ENCODE measurements around the gene PLXDC2. TPM values are rescaled to one million over a fixed set of nuclear protein-coding genes. Genes with fewer than 3 reads are reported as not detected.
"Not testable (repeated sequence)": the region's sequence is repeated elsewhere in the genome, so short reads cannot be mapped to it uniquely, and the experiment has no call there.

The PLXDC2 gene
- total RNA-seq, 1 experiment from 2014 or later = 0.69 TPM

DNA sequence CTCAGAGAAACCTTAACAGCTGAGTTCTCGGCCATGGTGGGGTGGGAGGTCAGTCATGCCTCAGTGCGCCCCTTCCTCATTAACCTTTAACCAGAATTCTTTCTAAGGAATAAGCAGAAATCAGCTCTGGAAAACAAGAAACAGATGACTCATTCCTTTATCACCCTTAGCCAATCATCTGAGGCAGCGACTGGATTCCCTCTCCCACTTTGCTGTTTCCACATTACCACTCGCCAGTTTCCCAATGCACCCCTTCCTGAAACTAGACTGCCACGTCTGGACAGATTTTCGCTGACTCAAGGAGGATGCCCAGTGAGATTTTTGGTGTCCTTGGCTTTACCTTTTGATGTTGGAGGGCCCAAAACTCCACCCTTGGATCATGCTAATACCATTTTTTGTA, 223.8 kb downstream of the PLXDC2 start:
- DNase-seq (ENCODE audit: low read depth) = no peak

DNA sequence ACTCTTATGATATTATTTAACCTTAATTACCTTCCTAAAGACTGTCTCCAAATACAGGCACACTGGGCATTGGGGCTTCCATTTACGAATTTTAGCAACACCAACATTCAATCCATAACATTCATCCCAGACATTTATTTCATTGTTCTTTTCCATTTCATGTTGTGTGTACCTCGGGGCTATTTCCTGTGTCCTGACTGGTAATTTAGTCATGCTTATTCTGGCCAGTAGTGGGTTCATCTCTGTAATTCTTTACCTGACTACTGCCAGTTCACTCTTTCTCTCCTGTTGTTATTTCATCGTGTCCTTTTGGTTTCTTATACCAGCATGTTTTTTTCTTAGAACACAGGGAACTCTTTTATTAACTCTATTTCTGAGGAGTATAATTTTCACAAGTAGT, 225.7 kb downstream of the PLXDC2 start:
- DNase-seq (ENCODE audit: low read depth) = no peak

DNA sequence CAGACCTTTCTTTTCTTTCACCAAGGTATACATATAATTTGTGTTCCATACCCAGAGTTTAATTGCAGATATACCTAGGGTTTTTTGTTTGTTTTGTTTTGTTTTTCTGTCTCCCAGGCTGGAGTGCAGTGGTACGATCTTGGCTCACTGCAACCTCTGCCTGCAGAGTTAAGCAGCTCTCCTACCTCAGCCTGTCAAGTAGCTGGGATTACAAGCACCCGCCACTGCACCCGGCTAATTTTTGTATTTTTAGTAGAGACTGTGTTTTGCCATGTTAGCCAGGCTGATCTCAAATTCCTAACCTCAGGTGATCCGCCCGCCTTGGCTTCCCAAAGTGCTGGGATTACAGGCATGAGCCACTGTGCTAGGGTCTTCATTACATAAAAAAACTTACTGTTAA, 228.9 kb downstream of the PLXDC2 start:
- DNase-seq (ENCODE audit: low read depth) = not testable (repeated sequence)

DNA sequence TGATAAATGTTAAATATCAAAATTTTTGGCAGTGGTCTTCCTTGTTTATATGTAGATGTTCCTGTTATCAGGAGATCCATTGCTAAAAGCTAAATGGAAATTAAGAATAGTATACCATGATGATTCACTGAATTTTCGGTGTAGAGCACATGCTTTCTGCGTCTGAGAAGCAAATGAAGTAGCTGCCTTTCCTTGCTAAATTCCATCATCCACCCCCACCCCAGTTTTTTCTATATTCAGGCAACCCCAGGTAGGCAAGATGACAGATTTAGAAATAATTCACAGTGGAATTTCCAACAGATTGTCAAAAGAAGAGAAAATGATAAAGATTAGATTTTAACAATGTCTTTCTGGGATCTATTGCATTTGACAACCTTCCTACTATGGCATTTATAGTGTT, 231.9 kb downstream of the PLXDC2 start:
- no peak for DNase-seq (ENCODE audit: low read depth)

DNA sequence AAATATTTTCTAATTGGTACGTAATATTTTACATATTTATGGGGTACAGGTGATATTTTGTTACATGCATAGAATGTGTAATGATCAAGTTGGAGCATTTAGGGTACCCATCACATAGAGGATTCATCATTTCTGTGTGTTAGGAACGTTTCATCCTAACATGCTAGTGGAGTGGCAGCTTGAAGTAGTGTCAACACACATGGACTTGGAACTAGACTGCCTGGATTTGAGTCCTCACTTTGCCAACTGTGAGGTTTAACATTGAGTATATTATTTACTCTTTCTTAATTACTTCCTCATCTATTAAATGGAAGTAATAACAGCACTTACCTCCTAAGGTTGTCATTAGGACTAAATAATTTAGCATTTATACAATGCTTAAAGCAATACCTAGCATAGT, 241.9 kb downstream of the PLXDC2 start:
- no peak for DNase-seq (ENCODE audit: low read depth)

DNA sequence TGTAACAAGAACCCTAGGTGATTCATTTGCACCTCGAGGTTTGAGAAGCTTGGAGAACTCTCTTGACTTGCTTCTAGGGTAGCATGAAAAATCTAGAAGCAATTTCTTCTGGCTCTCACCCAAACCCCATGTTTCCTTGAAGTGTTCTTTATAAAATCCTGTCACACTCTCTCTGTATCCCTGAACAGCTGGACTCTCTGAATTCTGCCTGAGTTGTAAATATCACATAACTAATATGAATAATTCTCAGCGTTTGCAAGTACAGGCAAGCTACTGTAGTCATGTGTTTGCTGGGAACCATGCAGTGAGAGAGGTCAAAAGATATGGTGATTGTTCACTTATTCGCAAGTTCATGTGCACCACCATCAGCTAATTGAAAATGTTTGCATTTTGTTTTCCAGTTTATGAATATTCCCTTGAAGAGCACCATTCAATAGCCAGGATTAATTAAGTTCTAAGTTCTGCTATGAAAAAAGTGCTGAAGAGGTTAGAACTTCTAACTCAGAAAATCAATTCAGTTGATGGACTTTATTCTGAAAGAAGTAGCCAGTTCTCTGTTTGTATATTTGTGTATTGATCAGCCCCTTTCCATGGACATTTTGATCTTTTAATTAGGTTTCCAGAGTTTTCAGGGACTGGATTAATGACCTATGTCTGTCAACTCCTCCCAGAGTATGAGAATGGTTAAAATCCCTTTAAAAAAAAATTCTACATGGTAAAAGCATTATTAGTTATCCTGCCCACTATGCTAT, 243.0 kb downstream of the PLXDC2 start:
- no peak for DNase-seq (ENCODE audit: low read depth)

DNA sequence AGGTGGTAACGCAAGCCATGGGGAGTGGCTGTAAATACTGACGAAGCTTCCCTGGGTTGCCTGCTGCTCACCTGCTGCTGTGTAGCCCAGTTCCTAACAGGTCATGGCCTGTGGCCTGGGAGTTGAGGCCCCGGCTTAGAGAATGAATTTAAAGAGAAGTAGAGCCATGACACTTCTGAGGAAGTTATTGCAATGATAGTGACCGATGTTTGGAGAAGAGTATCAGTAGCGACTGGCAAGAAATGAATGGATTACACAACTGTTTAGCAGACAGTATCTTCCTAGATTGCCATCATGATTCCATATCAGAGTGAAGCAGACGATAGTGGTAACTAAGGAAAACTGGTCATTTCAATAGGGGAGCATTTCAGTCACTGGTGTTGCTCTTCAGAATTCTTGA, 249.6 kb downstream of the PLXDC2 start:
- no peak for DNase-seq (ENCODE audit: low read depth)

DNA sequence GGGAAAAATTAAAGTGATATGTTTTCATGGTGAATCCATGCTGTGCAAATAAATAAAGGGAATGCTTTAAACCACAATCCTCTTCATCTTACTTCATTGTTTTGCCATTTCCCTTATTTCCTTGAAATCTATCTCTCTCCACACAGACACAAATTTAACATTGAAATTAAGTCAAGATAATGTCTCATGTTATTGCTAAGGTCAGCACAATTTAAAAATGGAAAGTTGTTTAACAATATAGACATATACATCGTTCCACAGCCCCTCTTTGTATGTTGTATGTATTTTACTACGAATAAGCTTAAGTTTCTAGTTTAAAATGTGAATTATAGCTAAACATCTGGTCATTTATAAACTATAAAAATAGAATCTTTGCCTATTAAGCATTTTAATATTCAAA, 256.9 kb downstream of the PLXDC2 start:
- no peak for DNase-seq (ENCODE audit: low read depth)

DNA sequence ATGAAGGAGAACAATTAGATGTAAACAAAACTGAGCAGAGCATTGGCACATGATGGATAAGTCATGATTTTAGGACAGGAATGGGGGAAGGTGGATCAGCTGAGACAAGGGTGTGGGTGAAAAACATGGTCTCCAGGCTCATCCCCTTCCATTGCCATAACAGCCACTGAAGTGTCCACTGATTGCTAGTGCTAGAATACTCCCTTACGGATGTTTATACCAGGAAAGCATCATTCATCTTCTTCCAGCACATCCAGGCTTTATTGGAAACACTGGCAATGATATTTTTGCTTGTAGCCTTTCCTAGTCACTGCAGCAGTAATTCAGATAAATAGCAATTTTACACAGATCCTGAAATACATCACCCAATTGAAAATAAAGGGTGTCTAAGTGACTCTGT, 259.5 kb downstream of the PLXDC2 start:
- DNase-seq (ENCODE audit: low read depth) = no peak

DNA sequence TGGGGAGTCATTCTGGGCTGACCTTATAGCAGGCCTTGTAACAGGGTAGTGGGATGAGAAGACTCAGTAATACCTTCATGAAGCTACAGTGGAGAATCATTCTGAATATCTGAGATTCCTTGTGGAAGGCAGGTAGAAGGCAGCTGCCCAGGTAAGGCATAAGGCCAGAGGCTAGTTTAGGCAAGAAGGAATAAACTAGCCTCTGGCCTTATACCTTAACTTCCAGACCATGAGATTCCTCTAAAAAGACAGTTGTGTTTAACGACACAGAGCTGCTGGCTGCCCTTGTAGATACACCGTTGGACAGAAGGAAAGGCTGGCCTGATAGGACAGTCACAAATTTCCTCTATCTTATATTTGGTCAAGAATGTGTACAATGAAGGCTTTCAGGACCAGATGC, 268.2 kb downstream of the PLXDC2 start:
- no peak for DNase-seq (ENCODE audit: low read depth)

DNA sequence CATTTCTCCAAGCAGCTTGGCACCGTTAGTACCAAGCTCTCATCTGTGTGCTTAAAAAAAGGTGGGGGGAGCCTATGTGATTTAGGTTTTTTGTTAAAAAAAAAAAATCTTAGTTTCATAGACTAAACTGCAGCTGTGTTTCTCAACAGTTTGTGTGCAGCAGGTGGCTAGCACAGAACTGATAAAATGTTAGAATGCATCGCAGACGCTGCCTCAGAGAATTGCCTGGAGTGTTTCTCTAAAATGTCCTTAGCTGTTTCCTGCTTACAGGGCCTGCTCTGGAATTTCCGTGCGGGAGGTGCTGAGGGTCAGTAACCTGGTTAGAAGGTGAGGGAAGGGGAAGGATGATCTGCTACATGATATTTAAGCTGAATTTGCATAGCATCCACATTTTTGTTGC, 268.9 kb downstream of the PLXDC2 start:
- no peak for DNase-seq (ENCODE audit: low read depth)

DNA sequence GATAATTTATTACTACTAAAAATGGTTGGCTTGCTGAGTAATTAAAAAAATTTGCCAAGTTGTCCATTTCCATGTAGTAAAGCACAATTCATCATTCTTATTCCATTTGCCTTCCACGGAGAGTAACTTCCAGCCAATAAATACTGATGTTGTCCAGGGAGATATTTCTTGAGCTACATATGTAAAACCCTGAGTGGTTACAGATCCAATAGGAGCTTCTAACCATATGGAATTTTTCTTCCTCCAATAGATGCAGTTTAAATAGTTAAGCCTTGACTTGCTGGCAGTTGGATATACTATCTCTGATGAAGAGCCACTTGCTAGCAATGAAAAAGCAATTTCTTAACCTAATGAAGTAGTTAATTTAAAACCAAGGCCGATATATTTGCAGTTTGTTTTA, 271.1 kb downstream of the PLXDC2 start:
- DNase-seq (ENCODE audit: low read depth) = no peak

DNA sequence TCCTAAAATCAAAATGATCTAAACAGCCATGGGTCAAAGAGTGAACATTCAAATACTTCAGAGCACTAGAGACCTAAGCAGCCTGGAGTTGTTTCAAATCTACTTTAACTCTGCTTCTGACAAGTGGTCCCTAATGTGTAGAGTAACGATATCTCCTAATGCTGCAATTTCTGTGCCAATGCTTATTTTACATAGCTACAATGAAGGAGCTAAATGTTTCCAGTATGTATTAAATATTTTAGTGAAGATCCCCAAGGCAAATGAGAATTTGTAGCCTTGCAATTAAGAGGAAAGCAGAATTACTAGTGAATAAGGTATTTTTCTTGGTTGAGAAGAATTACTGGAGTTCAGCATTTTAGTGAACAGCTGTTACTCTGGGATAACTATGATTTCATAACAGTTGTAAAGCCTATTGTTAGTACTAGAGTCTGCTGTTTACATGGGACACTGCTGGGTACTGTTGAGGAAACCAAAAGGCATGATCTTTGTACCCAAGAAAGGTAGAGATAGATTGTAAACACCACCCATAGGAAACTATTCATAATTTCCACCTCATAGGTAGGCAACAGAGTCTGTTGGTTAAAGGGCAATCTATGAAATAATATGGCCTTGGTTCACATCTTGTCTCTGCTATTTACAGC, 271.9 kb downstream of the PLXDC2 start:
- DNase-seq (ENCODE audit: low read depth) = no peak

DNA sequence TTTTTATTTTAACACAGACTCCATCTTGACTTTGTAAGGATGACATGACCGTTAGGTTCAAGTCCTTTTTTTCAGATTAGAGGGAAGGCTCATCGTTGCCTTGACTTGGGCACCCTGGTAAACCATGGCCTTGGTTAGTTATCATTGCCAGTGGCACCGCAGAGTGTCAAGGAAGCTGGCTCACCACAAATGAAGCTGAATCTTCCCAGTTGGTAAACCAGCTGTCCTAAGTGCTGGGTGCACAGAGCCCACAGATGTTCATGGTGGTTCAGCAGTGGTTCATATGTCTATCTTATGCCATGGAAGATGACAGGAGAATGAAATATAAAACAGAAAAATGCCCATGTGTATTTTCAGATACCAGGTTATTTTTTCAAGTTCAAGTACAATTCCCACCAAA, 273.6 kb downstream of the PLXDC2 start:
- no peak for DNase-seq (ENCODE audit: low read depth)

DNA sequence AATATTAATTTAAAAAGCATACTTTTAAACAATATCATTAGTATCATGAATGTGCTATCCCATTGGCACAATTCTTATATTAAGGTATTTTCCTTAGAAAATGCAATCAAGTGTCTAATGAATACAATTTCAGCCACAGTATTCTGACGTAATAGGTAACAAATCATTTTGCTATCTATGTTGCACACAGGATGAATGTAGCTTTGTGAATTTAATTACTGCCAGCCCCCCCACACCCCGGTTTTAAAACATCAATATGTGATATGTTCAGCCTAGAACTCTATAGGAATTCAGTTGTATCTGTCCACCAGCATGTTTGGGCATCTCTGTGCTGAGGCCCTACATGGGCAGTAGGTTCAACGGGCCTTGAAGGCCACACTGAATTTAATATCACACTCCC, 274.6 kb downstream of the PLXDC2 start:
- no peak for DNase-seq (ENCODE audit: low read depth)

DNA sequence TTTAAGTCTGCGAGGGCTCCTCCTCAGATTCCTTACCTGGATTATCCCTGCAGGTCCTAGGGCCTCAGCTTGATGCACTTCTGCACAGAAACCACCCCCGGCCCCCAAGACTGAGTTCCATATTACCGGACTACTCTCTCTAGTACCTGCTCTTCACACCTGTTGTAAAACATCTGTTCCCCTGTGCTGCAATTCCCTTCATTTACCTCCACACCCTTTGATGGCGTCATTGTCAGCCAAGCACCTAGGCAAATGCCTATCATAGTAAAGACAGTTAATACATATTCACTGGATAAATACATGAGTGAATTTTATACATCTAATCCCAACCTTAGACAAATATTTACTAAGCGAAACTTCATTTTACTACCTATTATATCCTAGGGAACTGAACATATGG, 275.5 kb downstream of the PLXDC2 start:
- no peak for DNase-seq (ENCODE audit: low read depth)

DNA sequence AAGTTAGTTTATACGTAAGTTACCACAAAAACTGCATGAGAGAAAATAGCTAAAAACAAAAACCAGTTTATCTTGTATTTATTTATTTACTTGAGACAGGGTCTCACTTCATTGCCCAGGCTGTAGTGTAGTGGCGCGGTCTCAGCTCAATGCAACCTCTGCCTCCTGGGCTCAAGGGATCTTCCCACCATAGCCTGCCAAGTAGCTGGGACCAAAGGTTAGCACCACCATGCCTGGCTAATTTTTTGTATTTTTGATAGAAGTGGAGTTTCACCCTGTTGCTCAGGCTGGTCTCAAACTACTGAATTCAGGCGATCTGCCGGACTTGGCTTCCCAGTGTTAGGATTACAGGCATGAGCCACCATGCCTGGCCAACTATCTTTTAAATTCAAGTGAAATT, 277.4 kb downstream of the PLXDC2 start:
- no peak for DNase-seq (ENCODE audit: low read depth)

DNA sequence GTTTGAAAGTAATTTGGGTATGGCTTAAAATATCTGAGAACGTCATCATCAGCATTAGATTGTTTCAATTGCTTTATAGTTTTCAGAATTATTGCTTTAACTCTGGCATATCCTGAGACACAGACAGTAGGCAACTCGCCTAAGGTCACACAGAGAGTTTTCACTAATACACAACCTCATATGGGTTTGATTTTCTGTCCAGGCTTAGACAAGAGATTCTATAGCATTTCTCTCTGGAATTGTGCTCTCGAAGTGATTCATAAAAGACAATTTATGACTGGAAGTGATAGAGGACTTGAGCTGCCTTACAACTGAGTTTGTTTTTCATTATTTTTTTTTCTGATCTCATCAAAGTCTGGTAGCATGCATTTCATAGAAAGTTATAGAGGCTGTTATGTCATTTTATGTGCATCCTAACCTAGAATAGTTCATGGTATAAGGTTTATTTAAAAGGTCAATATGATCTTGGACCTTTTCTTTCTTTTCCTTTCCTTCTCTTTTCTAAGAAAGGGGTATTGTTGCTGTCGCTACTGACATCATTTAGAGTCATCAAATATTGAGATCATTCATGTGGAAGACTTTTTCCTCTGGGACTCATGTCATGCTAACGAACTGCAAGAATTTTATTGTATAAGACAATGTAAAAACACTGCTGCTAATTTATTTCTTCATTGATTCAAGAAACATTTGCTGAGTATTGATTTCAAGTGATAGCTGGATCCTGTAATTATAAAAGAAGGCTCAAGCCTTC, 278.2 kb downstream of the PLXDC2 start:
- DNase-seq (ENCODE audit: low read depth) = no peak

DNA sequence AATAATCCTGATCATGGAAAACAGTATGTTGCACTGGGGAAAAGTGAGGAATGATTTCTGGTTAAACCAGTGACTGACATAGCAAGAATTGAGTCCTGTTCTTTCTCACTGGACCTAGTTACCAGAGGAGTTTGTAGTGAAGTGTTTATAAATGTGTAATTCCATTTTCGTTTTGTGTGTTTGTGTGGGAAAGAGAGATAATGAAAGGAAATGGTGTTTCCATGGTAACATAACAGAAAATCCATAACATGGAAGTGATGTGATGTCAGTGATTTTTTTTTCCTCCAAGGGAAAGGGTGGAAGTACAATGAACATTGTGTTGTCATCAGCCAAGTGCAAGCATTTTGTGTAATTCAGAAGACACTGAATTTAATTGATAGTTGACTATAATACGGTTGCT, 283.9 kb downstream of the PLXDC2 start:
- peak; percentile 3 for DNase-seq (ENCODE audit: low read depth)

DNA sequence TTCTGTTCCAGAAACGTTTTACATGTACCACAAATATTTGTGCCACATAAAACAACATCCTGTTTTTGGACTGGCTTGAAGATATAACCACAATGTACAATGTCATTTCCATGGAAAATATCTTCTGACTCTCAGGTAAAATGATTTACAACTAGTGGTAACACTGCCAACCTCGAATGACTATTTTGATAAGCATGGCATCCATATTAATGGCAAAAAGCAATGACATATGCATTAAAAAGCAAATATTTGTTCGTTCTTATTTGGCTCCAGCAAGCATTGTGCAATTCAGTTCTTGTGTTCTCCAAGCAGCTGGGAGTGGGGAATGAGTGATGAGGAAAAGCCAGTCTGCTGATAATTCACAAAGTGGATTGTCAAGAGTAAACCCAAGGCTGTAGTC, 289.0 kb downstream of the PLXDC2 start:
- DNase-seq (ENCODE audit: low read depth) = no peak

DNA sequence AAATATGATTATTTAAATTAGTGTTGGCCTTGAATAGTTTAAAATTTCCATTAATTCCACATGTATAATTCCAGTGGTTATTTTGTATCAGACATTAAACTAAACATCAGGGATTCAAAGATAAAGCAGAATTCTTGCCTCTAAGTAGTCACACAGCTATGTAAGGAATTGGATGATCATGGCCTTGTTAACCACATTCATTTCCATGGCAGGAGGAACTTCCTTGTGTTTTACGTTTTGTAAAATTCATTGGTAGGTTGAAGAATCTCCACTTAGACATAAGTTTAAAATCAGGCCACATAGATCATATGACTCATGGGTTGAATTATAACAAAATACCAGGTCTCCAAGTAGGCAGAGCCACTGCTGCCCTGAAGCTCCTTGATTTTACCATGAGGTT, 289.7 kb downstream of the PLXDC2 start:
- no peak for DNase-seq (ENCODE audit: low read depth)

DNA sequence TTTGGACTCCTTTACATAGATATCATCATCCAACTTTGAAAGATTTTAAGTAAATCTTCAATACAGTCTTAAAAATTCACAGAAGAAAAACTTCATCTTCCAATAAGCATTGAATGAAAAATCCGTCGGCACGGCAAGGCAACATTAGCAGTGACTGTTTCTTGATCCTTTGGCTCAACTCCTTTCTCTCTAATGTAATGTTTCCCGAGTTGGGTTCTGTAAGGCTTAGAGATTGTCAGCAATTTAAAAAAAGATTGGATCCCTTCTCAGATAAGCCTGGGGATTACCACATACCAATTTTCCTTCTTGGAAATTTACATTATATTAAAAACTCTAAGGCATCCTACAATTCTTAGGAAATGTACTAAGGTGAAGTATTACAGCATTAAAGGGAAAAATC, 291.8 kb downstream of the PLXDC2 start:
- DNase-seq (ENCODE audit: low read depth) = no peak

DNA sequence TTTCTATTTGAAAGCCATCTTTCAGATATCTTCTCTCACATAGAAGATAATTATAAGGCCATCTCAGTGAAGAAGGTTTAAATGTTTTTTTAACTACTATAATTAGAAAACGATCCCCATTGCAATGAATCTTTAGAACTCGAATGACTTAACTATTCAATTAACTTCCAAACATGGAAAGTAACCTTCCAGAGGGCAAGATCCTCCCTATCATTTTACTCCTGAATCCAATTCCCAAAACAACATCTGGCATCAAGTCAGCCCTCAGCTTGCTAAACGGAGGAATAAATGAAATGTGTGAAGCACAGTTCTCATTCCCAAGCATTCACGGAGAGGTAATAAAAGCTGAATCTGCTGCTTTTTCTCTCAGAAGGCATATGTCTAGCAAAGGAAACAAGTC, 293.4 kb downstream of the PLXDC2 start:
- DNase-seq (ENCODE audit: low read depth) = no peak
